Psoas muscle (tissue), 8 donors: ENCODE measurements around the gene ACLY. TPM values are rescaled to one million over a fixed set of nuclear protein-coding genes. Genes with fewer than 3 reads are reported as not detected.

Experiments
- ATAC-seq, 4 donors: fragments of 200-7000 bp; cut with Tn5 transposase; one replicate each; pipeline ENCODE4 v1.9.1; 2020; ENCODE audit warnings: moderate library complexity in 3 of 4, mild to moderate bottlenecking in 2 of 4
- DNase-seq, 2 donors: peaks; one replicate each; pipeline ENCODE4 v3.0.0-alpha.2; 2020
- H3K27ac ChIP-seq: fragments of 200-600 bp; one replicate; pipeline ENCODE4 v1.8.0; 2022
- H3K27me3 ChIP-seq, 3 donors: fragments of 200-600 bp in 1 of 3; one replicate each; pipeline versions ENCODE4 v1.6.1 to v1.8.0; 2013 to 2022; ENCODE audit warnings: low read length in 2 of 3, mild to moderate bottlenecking in 2 of 3, moderate library complexity in 1 of 3; ENCODE audit not compliant: insufficient read depth in 3 of 3
- H3K36me3 ChIP-seq, 2 donors: fragments of 200-600 bp in 1 of 2; one replicate each; pipeline versions ENCODE4 v1.6.1 to v1.8.0; 2013 to 2022; ENCODE audit warnings: low read depth in 1 of 2, mild to moderate bottlenecking in 1 of 2, moderate library complexity in 1 of 2; ENCODE audit not compliant: insufficient read depth in 1 of 2
- H3K4me1 ChIP-seq: fragments of 200-600 bp; one replicate; pipeline ENCODE4 v1.8.0; 2022
- H3K4me3 ChIP-seq: fragments of 200-600 bp; one replicate; pipeline ENCODE4 v1.8.0; 2022; ENCODE audit warnings: mild to moderate bottlenecking
- H3K9me3 ChIP-seq: fragments of 200-600 bp; one replicate; pipeline ENCODE4 v1.8.0; 2022
- CTCF ChIP-seq: fragments of 200-600 bp; IDR thresholded peaks from one replicate; pipeline ENCODE4 v1.8.0; 2022; ENCODE audit warnings: antibody characterized with exemption
- WGBS, 3 donors: extraction: QIAGEN DNeasy Blood & Tissue Kit; methylation state at CpG; one replicate each; pipeline versions ENCODE4 v1.1.6 to v1.1.7; 2013; 5-methylcytosine and 5-hydroxymethylcytosine counted together
- intact Hi-C, 2 donors: fragments of 100-400 bp; cut with DNase I; formaldehyde crosslinking; loops; one replicate each; pipeline versions ENCODE4 v1.11.0 to v1.14.2; 2022
- polyA plus RNA-seq, 3 donors: library from polyadenylated mRNA; stranded (reverse); fragments of 200-250 nt; gene quantifications; one replicate each; pipeline ENCODE4 v1.2.3, GENCODE V29; 2013
- total RNA-seq, 4 donors: library from RNA; stranded (reverse); fragmentation: NEBNext Ultra II Directional in 2 of 4; extraction: Animal tissue kit (Norgen Biotek cat#: 25700) in 2 of 4; gene quantifications; one replicate each; pipeline versions ENCODE4 v1.2.1 to v1.2.4, GENCODE V29; 2021 to 2023
- donor health status: healthy with polysubstance abuse.
- donor health status: DM: no; HTN: no; CAD: no; lungs with moderate emphysema.
- donor health status: Bipolar disorder and iron deficiency.
- donor health status: healthy.
- donor health status: DM: yes; HTN: yes; CAD: no.
- donor health status: DM: no; HTN: no; CAD: no.
- donor health status: DM: no; HTN: no; CAD: no.
- donor health status: DM: yes; HTN: yes; CAD: no.

The ACLY gene
- total and polyA plus RNA-seq, 7 donors: 10.5 to 24.1 (median 20.2) TPM

GRCh38 chr17:41870097-41870496 lies 48.7 kb downstream of the ACLY start:
- no peak overlapping the region for H3K27ac ChIP-seq
- DNase-seq: peak in 1 of 2 donors; percentile 13
- no peaks in the 10 kb centered on the region for H3K27me3 ChIP-seq
- no peak for TF ChIP-seq CTCF
- intact Hi-C loops: no loop called here
- no peaks in the 10 kb centered on the region for H3K9me3 ChIP-seq
- no peak for ATAC-seq
- peaks cover 6 to 74% of the 10 kb centered on the region in 2 donors for H3K36me3 ChIP-seq
- no peak overlapping the region for H3K4me3 ChIP-seq
- no peaks in the 10 kb centered on the region for H3K4me1 ChIP-seq
- WGBS, 3 donors: 82 to 92% (median 90%) methylated on average over 2 of the region's 2 CpGs

GRCh38 chr17:41869426-41869825 lies 49.3 kb downstream of the ACLY start:
- ATAC-seq: no peak
- H3K36me3 ChIP-seq: peaks cover 6 to 74% of the 10 kb centered on the region in 2 donors

GRCh38 chr17:41868568-41868967 lies 50.2 kb downstream of the ACLY start:
- Histone ChIP-seq H3K4me3 (no peak overlapping the region), H3K36me3 (peaks cover 6 to 65% of the 10 kb centered on the region in 2 donors)
- no peak for ATAC-seq

More at GRCh38 chr17:41869426-41869825, 49.3 kb downstream of the ACLY start:
- Histone ChIP-seq H3K27me3 (no peaks in the 10 kb centered on the region), H3K27ac (no peak overlapping the region), H3K4me3 (no peak overlapping the region), H3K9me3 (no peaks in the 10 kb centered on the region), H3K4me1 (no peaks in the 10 kb centered on the region)
- no peak for TF ChIP-seq CTCF
- intact Hi-C loops: no loop called here
- no peak for DNase-seq
- WGBS, 3 donors: 74 to 85% (median 75%) methylated on average over 9 of the region's 9 CpGs

GRCh38 chr17:41865596-41865893 lies 53.2 kb downstream of the ACLY start:
- 1 to 2% (median 1%) methylated on average over 10 of the region's 10 CpGs for WGBS, 3 donors
- H3K9me3 ChIP-seq: no peaks in the 10 kb centered on the region
- H3K27me3 ChIP-seq: no peaks in the 10 kb centered on the region
- peaks cover 2 to 37% of the 10 kb centered on the region in 2 donors for H3K36me3 ChIP-seq
- peaks cover 32% of the 10 kb centered on the region for H3K4me1 ChIP-seq
- peak overlapping the region; percentile 85 for H3K27ac ChIP-seq
- H3K4me3 ChIP-seq: peak overlapping the region; percentile 86
- TF ChIP-seq CTCF: peak; percentile 3
- DNase-seq: no peak
- intact Hi-C loops: no loop called here
- ATAC-seq: no peak

More at GRCh38 chr17:41868568-41868967, 50.2 kb downstream of the ACLY start:
- Histone ChIP-seq H3K4me1 (peaks cover 9% of the 10 kb centered on the region), H3K27me3 (no peaks in the 10 kb centered on the region), H3K9me3 (no peaks in the 10 kb centered on the region), H3K27ac (no peak overlapping the region)
- DNase-seq: no peak
- WGBS, 3 donors: 62 to 85% (median 69%) methylated on average over 3 of the region's 3 CpGs
- intact Hi-C loops: no loop called here
- no peak for TF ChIP-seq CTCF

GRCh38 chr17:41864836-41865595 lies 53.7 kb downstream of the ACLY start, which contains the start of gene KLHL11:
TSS of gene KLHL11 (minus strand) at chr17:41865423. CDS start at chr17:41865370, 53 bp downstream.
- DNase-seq: peak; percentile 91 to 94
- H3K27ac ChIP-seq: peak within 1 kb of the TSS; percentile 85
- peaks cover 34% of the 10 kb centered on the region for H3K4me1 ChIP-seq
- H3K4me3 ChIP-seq: peak within 1 kb of the TSS; percentile 86
- TF ChIP-seq CTCF: no peak
- WGBS, 3 donors: 0 to 1% (median 1%) methylated on average over 79 to 90 of the region's 90 CpGs
- no peaks in the 10 kb centered on the region for H3K27me3 ChIP-seq
- no peaks in the 10 kb centered on the region for H3K9me3 ChIP-seq
- intact Hi-C loops: no loop called here
- ATAC-seq: peak; percentile 97 to 98 (median 97)
- peaks cover 2 to 32% of the 10 kb centered on the region in 2 donors for H3K36me3 ChIP-seq
